Hepatocyte (in vitro differentiated cells): ENCODE data around the gene RAB40A. TPM values are rescaled to one million over a fixed set of nuclear protein-coding genes. Genes with fewer than 3 reads are reported as not detected.

ENCODE experiments used
- DNase-seq: peaks from one replicate; pipeline ENCODE4 v3.0.0-alpha.2; 2016; ENCODE audit warnings: low spot score
- H2AFZ ChIP-seq: fragments of 200-600 bp; sonication (generic); 2 replicates; pipeline ENCODE4 v1.6.0; 2016; ENCODE audit warnings: antibody characterized with exemption, mild to moderate bottlenecking
- H3K27ac ChIP-seq: fragments of 200-600 bp; sonication (generic); 2 replicates; pipeline ENCODE4 v1.5.1; 2016; ENCODE audit warnings: mild to moderate bottlenecking
- H3K27me3 ChIP-seq: fragments of 200-600 bp; sonication (generic); 2 replicates; pipeline ENCODE4 v1.6.1; 2016
- H3K36me3 ChIP-seq: fragments of 200-600 bp; sonication (generic); replicated peaks from 2 replicates; pipeline ENCODE4 v1.5.1; 2016; ENCODE audit warnings: low read depth; ENCODE audit not compliant: insufficient read depth
- H3K4me1 ChIP-seq: fragments of 200-600 bp; sonication (generic); 2 replicates; pipeline ENCODE4 v1.5.1; 2016; ENCODE audit warnings: mild to moderate bottlenecking, moderate library complexity; ENCODE audit not compliant: insufficient read depth
- H3K4me2 ChIP-seq: fragments of 200-600 bp; sonication (generic); 2 replicates; pipeline ENCODE4 v1.6.0; 2016
- H3K4me3 ChIP-seq: fragments of 200-600 bp; sonication (generic); 2 replicates; pipeline ENCODE4 v1.5.1; 2016; ENCODE audit warnings: mild to moderate bottlenecking
- H3K79me2 ChIP-seq: fragments of 200-600 bp; sonication (generic); 2 replicates; pipeline ENCODE4 v1.6.0; 2017; ENCODE audit warnings: mild to moderate bottlenecking
- H3K9me2 ChIP-seq: fragments of 200-600 bp; sonication (generic); replicated peaks from 2 replicates; pipeline ENCODE4 v1.6.0; 2017; ENCODE audit warnings: mild to moderate bottlenecking; ENCODE audit not compliant: insufficient read depth
- H3K9me3 ChIP-seq: fragments of 200-600 bp; sonication (generic); 2 replicates; pipeline ENCODE4 v1.5.1; 2016; ENCODE audit warnings: low read depth, mild to moderate bottlenecking
- H4K20me1 ChIP-seq: fragments of 200-600 bp; sonication (generic); 2 replicates; pipeline ENCODE4 v1.6.0; 2016; ENCODE audit warnings: mild to moderate bottlenecking; ENCODE audit not compliant: insufficient read depth, poor library complexity, severe bottlenecking
- EZH2 ChIP-seq: fragments of 200-600 bp; sonication (generic); IDR thresholded peaks from 2 replicates; pipeline ENCODE4 v1.6.1; 2016; ENCODE audit warnings: antibody characterized with exemption, mild to moderate bottlenecking, borderline replicate concordance
- EZH2phosphoT487 ChIP-seq: fragments of 200-600 bp; sonication (generic); IDR thresholded peaks from one replicate; pipeline ENCODE4 v1.6.1; 2018; ENCODE audit warnings: antibody characterized with exemption, mild to moderate bottlenecking, low read depth, moderate library complexity; ENCODE audit not compliant: unreplicated experiment, severe bottlenecking
- WGBS: methylation state at CpG from one replicate; pipeline ENCODE4 v1.1.6; 2016; ENCODE audit warnings: low lambda C conversion rate; ENCODE audit errors: missing lambda C conversion rate; 5-methylcytosine and 5-hydroxymethylcytosine counted together
- polyA plus RNA-seq: library from polyadenylated mRNA; unstranded; fragments of >200 nt; fragmentation: Nextera tagmentation; extraction: Ambion mirVana; gene quantifications from 2 replicates; pipeline ENCODE4 v1.2.1, GENCODE V29; 2016
- total RNA-seq: library from RNA; depleted of rRNA; stranded (reverse); fragments of >200 nt; gene quantifications from 2 replicates; pipeline ENCODE4 v1.2.3, GENCODE V29; 2014
- TF ChIP-seq, protein P1 (sequence below): fragments of 200-600 bp; sonication (generic); IDR thresholded peaks from 2 replicates; pipeline ENCODE4 v1.5.1; 2016; ENCODE audit warnings: antibody characterized with exemption, mild to moderate bottlenecking; ENCODE audit not compliant: poor library complexity

The RAB40A gene
- total and polyA plus RNA-seq, 2 experiments from 2014 or later, result 3.0 TPM

- Histone ChIP-seq H2AFZ (no peak overlapping the region), H3K4me1 (no peaks in the 10 kb centered on the region), H3K9me3 (no peaks in the 10 kb centered on the region), H3K27ac (no peak overlapping the region), H3K36me3 (no peaks in the 10 kb centered on the region), H3K4me2 (no peak overlapping the region), H3K79me2 (no peaks in the 10 kb centered on the region), H3K27me3 (no peaks in the 10 kb centered on the region), H4K20me1 (no peaks in the 10 kb centered on the region), H3K9me2 (no peaks in the 10 kb centered on the region), H3K4me3 (no peak overlapping the region)
- 83% methylated on average over 2 of the region's 2 CpGs for WGBS
- DNase-seq, result peak; percentile 23
- TF ChIP-seq EZH2 (no peak), EZH2phosphoT487 (no peak)
- TF ChIP-seq, protein P1, sequence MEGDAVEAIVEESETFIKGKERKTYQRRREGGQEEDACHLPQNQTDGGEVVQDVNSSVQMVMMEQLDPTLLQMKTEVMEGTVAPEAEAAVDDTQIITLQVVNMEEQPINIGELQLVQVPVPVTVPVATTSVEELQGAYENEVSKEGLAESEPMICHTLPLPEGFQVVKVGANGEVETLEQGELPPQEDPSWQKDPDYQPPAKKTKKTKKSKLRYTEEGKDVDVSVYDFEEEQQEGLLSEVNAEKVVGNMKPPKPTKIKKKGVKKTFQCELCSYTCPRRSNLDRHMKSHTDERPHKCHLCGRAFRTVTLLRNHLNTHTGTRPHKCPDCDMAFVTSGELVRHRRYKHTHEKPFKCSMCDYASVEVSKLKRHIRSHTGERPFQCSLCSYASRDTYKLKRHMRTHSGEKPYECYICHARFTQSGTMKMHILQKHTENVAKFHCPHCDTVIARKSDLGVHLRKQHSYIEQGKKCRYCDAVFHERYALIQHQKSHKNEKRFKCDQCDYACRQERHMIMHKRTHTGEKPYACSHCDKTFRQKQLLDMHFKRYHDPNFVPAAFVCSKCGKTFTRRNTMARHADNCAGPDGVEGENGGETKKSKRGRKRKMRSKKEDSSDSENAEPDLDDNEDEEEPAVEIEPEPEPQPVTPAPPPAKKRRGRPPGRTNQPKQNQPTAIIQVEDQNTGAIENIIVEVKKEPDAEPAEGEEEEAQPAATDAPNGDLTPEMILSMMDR, result no peak
Measured at GRCh38 chrX:103453655-103454054, 65.6 kb downstream of the RAB40A start.

Other genes starting within 250 kb of the RAB40A start
- gene TCEAL5, start 242.7 kb downstream of the RAB40A start, total RNA-seq, result not detected in 2 replicates
- 0.17 TPM in 1 of 2 replicates, not detected in the other for gene TCEAL5, start 242.7 kb downstream of the RAB40A start, polyA plus RNA-seq
- 28.1 and 37.7 TPM in 2 replicates for gene BEX2, start 208.5 kb downstream of the RAB40A start, total RNA-seq
- gene BEX2, start 208.5 kb downstream of the RAB40A start, polyA plus RNA-seq, result 39.1 and 45.4 TPM in 2 replicates
- gene TCEAL7, start 189.2 kb downstream of the RAB40A start, total RNA-seq, result 14.7 and 16.0 TPM in 2 replicates
- gene TCEAL7, start 189.2 kb downstream of the RAB40A start, polyA plus RNA-seq, result 6.6 and 6.9 TPM in 2 replicates
- 212 and 239 TPM in 2 replicates for gene TCEAL9, start 163.0 kb downstream of the RAB40A start, total RNA-seq
- 257 and 305 TPM in 2 replicates for gene TCEAL9, start 163.0 kb downstream of the RAB40A start, polyA plus RNA-seq
- gene BEX3, start 143.0 kb downstream of the RAB40A start, total RNA-seq, result 267 and 271 TPM in 2 replicates
- 506 and 616 TPM in 2 replicates for gene BEX3, start 143.0 kb downstream of the RAB40A start, polyA plus RNA-seq
- gene TCEAL4, start 66.0 kb upstream of the RAB40A start, total RNA-seq, result 84.2 and 94.4 TPM in 2 replicates
- gene TCEAL4, start 66.0 kb upstream of the RAB40A start, polyA plus RNA-seq, result 171 and 213 TPM in 2 replicates
- 28.6 and 28.7 TPM in 2 replicates for gene TCEAL3, start 88.5 kb upstream of the RAB40A start, total RNA-seq
- gene TCEAL3, start 88.5 kb upstream of the RAB40A start, polyA plus RNA-seq, result 91.7 and 117 TPM in 2 replicates
- 109 and 113 TPM in 2 replicates for gene TCEAL1, start 109.5 kb upstream of the RAB40A start, total RNA-seq
- 89.2 and 116 TPM in 2 replicates for gene TCEAL1, start 109.5 kb upstream of the RAB40A start, polyA plus RNA-seq
- gene MORF4L2, start 167.2 kb upstream of the RAB40A start, total RNA-seq, result 1,160 and 1,364 TPM in 2 replicates
- 772 and 829 TPM in 2 replicates for gene MORF4L2, start 167.2 kb upstream of the RAB40A start, polyA plus RNA-seq
- gene TMEM31, start 191.4 kb upstream of the RAB40A start, total RNA-seq, result 0.28 TPM in 1 of 2 replicates, not detected in the other
- 0.89 and 1.1 TPM in 2 replicates for gene TMEM31, start 191.4 kb upstream of the RAB40A start, polyA plus RNA-seq